HG03439 (cell line): ENCODE results near the gene CD300C.
"Not testable (repeated sequence)": the region's sequence is repeated elsewhere in the genome, so short reads cannot be mapped to it uniquely, and the experiment has no call there.

ENCODE experiments used
- ATAC-seq: cut with Tn5 transposase; IDR thresholded peaks from one replicate; pipeline ENCODE4 v1.9.1; 2021; ENCODE audit warnings: mild to moderate bottlenecking, moderate library complexity; ENCODE audit not compliant: unreplicated experiment

CD300C gene

DNA sequence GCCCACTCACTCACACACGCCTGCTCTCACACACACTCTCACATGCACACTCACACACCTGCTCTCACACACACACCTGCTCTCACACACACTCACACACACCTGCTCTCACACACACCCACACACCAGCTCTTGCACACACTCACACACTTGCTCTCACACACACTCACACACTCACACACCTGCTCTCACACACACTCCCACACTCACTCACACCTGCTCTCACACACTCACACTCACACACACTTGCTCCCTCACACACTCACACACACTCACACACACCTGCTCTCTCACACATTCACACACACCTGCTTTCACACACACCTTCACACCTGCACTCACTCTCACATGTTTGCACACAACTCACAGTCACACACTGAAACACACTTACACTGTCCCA, 17.4 kb upstream of the CD300C start:
- ATAC-seq = no peak

DNA sequence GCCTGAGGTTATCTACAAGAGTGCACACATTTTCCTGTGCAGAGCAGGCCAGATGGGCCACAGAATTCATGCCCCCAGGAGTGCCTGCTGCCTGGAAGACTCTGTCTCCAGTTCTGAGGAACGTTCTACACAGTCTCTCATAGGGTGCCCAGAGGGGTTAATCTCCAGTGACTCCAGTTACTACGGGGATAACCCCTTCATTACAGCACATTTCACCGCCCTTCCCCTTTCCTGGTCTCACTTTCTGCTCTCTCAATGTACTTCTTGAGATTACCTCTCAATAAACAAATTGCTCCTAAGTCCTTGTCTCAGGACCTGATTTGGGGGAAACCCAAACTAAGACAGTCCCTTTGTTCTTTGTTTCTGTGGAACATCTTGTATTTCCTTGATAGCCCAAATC, 15.7 kb upstream of the CD300C start:
- ATAC-seq = no peak

DNA sequence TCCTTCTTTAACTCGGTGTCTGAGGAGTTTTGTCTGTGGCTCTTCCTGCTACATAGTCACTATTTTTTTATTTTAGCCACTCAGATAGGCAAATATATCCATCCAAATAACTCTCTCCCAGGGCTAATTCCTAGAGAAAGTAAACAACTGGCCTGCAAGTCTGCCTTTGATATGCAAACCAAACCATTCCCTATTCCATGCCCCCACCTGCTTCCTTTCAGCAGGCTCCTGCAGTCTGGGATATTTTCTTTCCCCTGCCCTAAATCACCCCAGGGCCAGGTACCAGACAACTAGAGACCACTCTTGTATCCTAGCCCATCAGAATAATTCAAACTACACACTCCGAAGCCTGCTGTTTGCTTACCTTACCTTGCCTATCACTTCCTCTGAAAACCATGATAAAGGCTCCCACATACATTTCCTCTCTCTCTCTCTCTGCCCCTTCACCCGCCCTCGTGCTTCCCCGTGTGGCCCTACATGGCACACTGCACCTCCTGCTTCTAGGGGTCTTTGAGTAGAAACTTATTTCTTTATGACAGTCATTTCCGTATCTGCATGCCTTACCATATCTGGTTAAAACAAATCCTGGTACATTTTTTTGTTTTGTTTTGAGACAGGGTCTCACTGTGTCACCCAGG, 13.1 kb upstream of the CD300C start:
- no peak for ATAC-seq

DNA sequence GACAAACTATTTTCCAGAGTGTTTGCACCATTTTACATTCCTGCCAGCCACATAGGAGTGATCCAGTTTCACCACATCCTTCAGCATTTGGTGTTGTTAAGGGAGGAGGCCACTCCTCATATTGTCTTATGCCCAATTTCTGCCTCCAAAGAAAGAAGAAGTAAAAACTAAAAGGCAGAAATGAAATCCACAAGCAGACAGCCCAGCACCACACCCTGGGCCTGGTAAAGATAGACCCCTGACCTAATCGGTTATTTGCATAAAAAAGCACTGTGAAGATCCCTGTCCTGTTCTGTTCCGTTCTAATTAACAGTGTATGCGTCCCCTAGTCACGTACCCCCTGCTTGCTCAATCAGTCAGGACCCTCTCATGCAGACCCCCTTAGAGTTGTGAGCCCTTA, 12.5 kb upstream of the CD300C start:
- ATAC-seq = not testable (repeated sequence)

DNA sequence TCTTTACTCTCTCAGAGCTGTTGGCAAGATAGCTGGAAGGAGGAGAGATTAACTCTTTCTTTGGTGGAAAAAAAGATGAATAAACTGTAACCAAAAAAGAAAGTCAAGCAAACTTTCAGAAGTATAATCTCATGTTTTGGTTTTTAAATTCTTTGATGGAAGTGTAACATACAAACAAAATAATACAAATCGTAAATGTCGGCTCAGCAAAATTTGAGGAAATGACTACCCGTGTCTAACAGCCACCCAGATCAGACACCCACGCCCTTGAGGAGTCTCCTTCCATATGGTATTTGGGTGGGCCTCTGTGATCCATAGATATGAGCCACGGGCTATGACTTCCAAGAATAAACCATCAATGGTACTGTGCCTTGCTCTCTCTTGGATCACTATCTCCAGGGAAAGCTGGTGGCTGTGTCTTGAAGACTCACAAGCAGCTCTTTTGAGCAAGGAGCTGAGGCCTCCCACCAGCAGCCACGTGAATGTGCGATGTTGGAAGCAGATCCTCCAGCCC, 9.6 kb upstream of the CD300C start:
- ATAC-seq = no peak

DNA sequence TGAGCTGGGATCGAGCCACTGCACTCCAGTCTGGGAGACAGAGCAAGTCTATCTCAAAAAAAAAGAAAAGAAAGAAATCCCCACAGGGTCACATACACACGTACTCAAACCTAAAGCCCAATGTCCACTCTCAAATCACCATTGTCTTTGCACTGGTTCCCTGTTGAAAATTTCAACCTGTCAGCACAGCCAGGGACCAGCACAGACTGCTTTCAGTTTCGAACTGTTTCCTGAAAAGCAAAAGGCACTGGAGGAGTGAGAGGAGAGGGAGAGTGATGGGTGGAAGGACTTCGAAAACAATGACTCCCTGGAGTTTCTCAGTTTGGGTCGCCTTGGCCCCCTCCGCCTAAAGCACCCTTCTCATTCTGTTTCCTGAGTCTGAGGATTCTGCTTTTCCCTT, 9.0 kb upstream of the CD300C start:
- ATAC-seq = no peak

DNA sequence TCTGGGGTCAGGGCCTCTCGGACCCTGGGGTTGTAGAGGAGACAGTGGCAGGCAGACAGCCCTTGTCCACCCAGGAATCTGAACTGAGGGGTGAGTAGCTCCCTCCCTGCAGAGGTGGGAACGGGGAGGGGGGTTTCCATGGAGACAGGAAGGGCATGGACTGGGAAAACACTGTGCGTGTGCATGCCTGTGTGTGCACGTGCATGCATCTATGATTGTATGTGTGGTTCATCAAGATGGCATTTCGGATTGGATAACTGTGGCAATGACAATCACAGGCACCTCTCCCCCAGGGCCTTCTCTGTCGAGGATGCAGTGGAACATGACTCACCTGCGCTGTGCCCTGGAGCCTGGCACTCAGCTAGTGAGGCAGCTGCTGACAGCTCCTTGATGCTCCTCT, 6.1 kb upstream of the CD300C start:
- ATAC-seq = no peak

DNA sequence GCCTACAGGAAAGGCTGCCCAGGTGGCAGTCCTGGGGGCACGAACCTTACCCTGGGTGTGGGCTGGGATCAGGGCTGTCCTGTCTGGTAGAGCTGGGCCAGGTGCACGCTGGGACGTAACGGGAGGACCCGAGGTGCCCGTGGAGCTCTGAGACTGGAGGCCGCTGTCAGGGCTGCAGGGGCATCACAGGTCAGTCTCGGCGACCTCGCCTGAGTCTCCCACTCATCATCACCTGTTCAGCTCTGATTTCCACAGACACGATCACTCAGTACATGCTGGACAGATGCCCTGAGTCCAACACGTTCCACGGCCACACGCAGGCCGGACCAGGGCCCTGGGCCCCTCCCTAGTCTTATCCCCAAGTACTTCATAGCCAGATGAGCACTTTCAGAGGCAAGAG, 4.7 kb upstream of the CD300C start:
- ATAC-seq = no peak

DNA sequence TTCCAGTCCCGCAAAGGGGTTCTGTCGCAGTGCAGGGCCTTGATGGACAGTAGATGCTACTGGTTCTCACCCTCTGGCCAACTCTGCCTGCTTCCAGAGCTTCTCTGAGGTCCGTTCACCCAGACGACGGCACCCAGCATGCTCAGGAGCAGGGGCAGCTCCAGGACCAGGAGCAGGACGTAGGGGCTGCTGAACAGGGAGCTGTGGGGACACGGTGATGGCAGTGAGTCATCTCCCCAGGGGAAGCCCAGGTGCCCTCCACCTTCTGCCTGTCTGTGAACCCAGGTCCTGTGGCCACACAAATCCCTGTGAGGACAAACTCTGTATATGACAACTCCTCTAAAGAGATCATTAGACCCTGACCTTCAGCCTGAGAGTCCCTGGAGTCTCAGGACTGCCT, 3.4 kb upstream of the CD300C start:
- no peak for ATAC-seq

DNA sequence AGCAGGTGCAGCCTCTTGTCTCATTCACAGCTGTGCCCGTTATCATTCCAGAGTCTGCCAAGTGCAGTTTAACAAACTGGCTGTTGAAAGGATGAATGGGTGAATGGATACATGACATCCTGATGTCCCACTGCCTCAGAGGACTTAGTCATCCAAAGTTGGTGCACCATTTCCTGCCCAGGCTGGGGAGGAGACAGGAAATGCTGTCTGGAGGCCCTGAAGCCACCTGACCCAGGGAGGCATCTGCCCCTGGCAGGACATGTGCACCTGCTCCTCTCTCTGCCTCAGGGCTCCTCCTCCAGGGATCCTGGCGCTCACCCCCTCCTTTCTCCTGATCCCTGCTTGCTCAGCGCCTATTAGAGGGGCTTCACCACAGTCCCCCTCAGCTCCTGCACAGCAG, 1.8 kb upstream of the CD300C start:
- ATAC-seq = no peak

DNA sequence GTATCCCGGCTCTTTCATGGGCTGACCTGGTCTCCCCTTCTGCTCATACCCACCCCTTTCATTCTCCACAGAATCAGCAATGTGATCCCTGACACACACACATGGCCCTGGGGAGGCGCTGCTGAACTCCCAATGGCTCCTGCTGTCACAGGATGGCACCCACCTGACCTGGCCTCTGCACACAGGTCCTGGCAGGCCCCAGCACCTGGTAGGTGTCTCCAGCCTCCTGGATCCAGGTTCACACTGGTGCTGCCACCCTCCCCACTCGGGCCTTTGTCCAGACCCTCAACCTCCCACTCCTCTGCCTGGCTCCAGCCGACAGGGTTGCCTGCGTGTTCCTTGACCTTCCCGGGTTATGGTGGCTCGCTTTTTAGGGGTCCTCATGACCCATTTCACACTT, 1.3 kb upstream of the CD300C start:
- no peak for ATAC-seq

DNA sequence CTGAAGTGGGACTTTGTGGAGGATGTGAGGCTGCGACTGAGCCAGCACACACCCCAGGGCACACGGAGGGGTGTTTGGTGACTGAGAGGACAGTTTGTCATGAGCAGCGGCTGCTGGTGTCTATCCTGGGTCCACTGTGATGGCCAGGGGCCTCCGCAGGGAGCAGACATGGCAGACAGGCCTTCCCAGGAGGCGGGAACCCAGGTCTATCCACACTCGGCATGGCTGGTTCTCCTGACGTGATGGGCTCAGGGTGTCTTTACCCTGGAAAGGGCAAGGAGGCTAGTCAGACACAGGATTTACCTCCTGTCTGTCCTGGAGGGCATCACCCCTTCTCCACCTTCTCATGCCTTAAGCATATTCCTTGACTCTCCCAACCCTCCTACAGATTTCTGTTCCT, 671 bp upstream of the CD300C start:
- no peak for ATAC-seq

DNA sequence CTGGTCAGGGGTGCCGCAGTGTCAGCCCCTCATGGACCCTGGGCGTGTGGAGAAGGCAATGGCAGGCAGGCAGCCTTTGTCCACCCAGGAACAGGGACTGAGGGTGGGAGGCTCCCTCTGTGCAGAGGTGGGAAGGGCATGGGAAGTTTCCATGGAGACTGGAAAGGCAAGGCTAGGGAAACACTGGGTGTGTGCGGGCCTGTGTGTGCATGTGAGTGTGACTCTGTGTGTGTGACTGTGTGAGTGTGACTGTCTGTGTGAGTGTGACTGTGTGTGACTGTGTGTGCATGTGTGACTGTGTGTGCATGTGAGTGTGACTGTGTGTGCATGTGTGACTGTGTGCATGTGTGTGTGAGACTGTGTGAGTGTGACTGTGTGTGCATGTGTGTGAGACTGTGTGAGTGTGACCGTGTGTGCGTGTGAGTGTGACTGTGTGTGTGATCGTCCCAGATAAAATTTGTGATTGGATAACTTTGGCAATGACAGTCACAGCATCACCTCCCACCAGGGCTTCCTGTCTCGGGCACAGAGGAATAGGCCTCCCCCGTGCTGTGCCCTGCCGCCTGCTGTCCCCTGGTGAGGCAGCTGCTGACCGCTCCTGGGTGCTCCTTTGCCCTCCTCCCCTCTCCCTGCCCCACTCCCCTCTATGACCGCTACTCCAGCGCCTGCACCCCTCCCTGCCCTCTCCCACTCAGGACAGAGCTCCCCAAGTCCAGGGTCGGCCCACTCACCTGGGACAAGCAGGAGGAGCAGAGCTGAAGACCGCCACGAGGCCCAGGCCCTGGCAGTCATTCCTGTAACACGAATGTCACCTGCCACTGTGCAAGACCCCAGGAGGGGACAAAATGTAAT, 698 bp downstream of the CD300C start:
- no peak for ATAC-seq

DNA sequence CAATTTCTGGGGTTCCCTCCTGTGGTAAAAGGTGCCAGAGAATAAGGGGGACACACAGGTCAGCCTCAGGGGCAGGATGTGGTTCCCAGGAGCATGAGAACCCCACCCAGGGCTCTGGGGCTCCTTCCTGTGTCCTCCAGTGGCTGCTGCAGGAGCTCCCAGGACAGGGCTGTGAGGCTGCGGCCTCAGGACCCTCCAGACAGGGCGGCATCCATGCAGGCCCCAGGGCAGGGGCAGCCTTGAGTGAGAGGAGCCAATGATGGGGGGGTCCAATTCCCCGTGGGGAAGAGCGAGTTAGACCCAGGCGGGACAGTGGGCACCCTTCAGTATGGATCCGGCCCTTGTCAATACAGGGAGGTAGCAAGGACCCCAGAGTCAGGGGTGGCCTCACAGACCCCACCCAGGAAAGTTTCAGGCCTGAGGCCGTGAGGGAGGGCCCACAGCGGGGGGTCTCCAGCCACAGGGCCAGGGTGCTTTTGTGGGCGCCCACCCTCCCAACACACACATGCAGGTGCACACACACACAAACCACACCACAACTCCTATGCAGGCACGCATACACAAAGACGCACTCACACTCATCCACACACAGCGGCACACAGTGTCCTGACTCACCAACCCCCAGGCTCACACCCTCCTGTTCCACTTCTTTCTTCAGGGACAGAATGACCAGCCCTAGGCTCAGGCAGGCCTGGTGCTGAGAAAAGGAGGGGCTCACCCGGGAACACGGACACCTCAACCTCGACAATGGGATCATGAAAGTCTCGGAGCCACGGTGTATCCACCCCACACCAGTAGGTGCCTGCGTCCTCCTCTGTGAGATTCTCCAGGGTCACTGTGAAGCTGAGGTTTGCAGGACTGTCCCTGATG, 1.8 kb downstream of the CD300C start:
- no peak for ATAC-seq

DNA sequence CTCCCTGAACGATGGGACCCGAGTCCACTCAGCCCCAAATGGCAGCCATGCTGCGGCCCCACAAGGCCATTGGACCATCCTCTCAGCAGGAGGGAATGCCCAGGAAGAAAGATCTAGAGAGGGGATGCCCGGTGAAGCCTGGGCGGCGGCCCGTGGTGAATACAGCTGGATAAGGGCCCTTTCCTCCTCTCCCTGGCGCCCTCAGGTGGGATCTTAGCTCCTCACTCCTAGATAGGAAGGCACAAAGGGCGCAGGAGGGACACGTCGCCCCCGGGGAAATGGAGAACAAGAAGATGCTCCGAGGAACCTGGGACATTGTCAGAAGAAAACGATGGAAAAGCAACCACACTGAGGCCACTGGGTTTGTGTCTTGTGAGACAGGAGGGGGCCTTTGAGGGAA, 2.5 kb downstream of the CD300C start:
- ATAC-seq = no peak

DNA sequence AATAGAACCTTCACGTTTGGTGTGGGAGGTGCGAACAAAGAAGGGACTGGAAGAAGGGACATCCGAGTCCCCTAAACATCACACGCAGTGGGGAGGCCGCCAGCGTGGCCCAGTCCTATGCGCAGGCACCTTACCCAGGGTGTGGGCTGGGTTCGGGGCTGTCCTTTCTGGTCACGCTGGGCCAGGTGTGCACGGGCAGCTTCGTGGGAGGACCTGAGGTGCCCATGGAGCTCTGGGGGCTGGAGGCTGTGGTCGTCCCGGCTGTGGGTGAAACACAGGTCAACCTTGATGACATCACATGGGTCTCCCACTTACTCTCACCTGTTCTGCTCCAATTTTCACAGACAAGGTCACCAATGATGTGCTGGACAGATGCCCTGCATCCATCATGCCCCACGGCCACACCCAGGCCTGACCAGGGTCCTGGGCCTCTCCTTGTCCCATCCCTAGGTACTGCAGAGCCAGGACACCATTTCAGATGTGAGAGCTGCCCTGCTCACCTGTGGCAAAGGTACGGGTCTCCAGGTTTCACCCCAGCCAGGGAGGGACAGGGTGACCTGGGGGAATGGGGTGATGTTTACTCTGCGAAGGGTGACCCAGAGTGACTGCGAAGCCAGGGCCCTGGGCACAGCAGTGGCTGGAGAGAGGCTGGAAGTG, 3.1 kb downstream of the CD300C start:
- no peak for ATAC-seq

DNA sequence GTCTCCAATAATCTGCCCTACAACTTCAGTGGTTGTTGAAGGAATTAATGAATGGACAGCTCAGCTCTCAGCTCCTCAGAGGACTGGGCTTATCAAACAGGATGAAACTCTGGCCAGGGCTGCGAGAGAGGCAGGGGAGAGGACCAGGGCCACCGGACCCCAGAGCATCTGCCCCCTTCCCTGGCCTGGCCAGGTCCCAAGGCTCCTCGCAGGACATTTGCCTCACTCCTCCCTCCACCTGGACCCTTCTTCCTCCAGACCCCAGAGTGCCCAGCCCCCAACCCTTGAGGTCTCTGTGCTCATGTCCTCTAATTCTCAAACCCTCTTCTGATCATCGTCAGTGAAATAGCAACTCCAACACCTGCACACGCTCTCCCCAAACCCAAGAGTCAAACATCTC, 3.7 kb downstream of the CD300C start:
- ATAC-seq = no peak

DNA sequence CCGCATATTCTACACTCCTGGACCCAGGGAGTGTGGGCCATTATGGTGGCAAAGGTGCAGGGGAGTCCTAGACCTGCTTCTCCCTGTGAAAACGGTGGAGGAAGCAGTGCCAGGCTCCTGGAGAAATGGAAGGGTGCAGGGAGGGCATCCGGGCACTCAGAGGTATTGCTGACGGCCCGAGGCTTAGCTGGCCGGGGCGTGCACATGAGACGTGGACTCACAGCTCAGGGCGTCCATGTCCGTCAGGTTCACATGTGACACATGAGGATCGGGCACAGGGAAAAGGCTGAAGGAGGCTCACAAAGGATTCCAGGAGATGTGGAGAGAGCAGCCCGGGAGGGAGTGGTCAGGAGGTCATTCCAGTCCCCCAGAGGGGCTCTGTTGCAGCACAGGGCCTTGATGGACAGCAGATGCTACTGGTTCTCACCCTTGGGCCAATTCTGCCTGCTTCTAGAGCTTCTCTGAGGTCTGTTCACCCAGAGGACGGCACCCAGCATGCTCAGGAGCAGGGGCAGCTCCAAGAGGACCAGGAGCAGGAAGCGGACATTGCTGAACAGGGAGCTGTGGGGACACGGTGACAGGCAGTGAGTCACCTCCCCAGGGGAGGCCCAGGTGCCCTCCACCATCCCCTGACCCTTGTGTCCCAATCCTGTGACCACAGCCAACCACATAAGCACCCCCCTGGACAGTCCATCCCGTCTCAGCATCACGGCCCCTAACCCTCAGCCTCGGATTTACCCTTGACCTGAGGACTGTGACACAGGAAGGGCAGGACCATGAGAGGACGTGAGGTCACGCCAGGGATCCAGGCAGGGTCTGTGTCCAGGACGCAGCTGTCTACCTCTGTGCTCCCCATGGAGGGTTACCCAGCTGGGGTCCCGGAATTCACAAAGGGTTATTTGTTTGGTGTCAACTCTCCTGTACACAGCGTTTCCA, 4.5 kb downstream of the CD300C start:
- ATAC-seq = no peak

DNA sequence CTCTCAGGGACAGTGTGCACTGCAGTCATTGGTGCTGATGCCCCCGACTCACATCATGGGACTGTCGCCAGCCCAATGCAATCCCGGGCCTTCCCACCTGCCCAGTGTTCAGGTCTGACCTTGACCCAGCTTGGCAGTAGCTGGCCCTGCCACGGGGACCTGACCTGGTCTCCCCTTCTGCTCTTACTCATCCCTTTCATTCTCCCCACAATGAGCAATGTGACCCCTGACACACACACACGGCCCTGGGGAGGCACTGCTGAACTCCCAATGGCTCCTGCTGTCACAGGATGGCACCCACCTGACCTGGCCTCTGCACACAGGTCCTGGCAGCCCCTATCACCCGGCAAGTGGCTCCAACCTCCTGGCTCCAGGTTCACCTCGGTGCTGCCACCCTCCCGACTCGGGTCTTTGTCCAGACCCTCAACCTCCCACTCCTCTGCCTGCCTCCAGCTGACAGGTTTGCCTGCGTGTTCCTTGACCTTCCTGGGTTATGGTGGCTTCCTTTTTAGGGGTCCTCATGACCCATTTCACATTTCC, 6.6 kb downstream of the CD300C start:
- no peak for ATAC-seq

DNA sequence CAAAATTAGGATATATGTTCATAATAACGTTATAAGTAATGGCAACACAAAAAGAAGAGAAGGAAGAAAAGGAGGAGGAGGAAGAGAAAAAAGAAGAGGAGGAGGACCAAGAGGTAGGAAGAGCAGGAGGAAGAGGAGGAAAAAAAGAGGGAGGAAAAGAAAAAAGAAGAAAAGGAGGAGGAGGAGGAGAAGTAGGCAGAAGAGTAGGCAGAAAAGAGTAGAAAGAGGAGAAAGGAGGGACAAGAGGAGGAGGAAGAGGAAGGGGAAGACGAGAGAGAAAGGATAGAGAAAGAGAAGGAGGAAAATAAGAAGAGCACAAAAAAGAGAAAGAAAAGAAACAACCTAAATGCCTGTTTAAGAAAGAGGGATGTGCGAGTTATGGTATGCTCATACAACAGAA, 9.0 kb downstream of the CD300C start:
- ATAC-seq = no peak
